ENCODE data around the gene NFIB.

DNA sequence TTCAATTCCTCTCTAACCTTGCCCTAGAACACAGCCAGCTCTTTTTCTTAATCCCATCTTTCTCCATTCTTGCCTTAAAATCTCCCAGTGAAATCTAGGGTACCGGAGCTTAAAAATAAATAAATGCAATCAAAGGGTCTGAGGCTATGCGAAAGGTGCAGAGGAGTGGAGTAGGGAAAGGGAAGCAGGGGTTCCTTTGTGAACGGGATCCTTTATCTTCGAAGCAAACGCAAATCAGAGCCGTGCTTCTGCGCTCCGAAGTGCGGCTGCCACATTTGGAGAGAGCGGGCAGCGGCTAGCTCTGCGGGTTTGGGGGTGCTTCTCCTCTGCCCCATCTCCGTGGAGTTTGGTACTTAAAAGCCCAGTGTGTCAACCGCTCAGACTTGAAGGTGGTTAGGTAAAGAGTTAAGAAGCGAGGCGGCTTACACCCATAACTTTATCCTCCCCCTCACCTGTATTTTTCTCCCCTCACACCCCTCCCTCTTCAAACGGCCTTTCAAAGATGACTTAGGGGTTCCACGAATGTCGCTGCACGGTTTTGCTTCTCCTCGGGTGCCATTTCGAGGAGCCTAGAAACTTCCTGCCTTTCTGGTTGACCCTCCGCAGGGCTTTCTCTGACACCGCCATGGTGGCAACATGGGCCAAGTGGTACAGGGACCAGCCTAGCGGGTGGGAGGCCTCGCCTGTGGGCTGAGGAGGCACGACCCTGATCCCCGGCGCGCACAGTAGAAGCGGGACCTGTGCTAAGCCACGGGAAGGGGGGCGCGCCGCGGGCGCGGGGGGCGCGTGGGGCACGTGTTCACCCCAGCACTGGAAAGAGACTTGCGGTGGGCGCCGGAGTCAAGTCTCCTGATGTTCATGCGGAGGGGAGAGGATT, 31.7 kb upstream of the NFIB start:
- TF ChIP-seq, protein P1, sequence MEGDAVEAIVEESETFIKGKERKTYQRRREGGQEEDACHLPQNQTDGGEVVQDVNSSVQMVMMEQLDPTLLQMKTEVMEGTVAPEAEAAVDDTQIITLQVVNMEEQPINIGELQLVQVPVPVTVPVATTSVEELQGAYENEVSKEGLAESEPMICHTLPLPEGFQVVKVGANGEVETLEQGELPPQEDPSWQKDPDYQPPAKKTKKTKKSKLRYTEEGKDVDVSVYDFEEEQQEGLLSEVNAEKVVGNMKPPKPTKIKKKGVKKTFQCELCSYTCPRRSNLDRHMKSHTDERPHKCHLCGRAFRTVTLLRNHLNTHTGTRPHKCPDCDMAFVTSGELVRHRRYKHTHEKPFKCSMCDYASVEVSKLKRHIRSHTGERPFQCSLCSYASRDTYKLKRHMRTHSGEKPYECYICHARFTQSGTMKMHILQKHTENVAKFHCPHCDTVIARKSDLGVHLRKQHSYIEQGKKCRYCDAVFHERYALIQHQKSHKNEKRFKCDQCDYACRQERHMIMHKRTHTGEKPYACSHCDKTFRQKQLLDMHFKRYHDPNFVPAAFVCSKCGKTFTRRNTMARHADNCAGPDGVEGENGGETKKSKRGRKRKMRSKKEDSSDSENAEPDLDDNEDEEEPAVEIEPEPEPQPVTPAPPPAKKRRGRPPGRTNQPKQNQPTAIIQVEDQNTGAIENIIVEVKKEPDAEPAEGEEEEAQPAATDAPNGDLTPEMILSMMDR (optimal IDR thresholded peaks at IDR 0.05 in 1 of 3, IDR thresholded peaks at IDR 0.05 in 1 of 3, conservative IDR thresholded peaks at IDR 0.05 in 1 of 3; ENCODE audit: extremely low read depth in 1 of 3, insufficient read depth in 2 of 3, low read length in 3 of 3) = no peak
- TF ChIP-seq EZH2 (IDR thresholded peaks at IDR 0.05; ENCODE audit: low read length) = peak; percentile 83

Measured in keratinocyte (primary cell).